K562 (cell line): ENCODE results near the gene NFATC4. TPM values are rescaled to one million over a fixed set of nuclear protein-coding genes. Genes with fewer than 3 reads are reported as not detected.
A peak's percentile ranks its signal among the peaks of the same experiment; 100 is the strongest.

Experiments used
- ATAC-seq: fragments of 200-7000 bp; cut with Tn5 transposase; 3 replicates; pipeline ENCODE4 v1.9.1; 2020; ENCODE audit warnings: moderate library complexity
- BruUV-seq: library from RNA; stranded (reverse); fragments of 400-500 nt; replicated peaks from 2 replicates; lab custom pipeline; 2021; lab: Mats Ljungman, UMichigan
- CTCF ChIA-PET: fragments of 300-600 bp; formaldehyde crosslinking; extraction: SDS; loops from one replicate; lab custom pipeline; 2021; ENCODE audit warnings: low intra/inter-chr PET ratio; lab: Yijun Ruan, JAX
- POLR2A ChIA-PET: fragments of 300-600, 350-650 bp; sonication (Branson Sonifier 250); formaldehyde crosslinking; extraction: SDS; loops from one replicate; lab custom pipeline; 2021; ENCODE audit warnings: antibody characterized with exemption, inconsistent platforms; lab: Yijun Ruan, JAX
- DNase-seq, 4 experiments: peaks; one replicate each; pipeline versions ENCODE4 v3.0.0 to v3.0.0-alpha.2; 2011 to 2018; ENCODE audit warnings: low spot score in 3 of 4, mixed read lengths in 3 of 4; ENCODE audit errors: extremely low read depth in 1 of 4
- FAIRE-seq: peaks from 2 replicates; lab custom pipeline; 2011; peaks lifted over from hg19 to GRCh38; lab: Jason Lieb, UNC
- H2AFZ ChIP-seq: 2 replicates; pipeline ENCODE4 v1.6.0; 2011; ENCODE audit warnings: low read depth, low read length, control low read depth, inconsistent platforms
- H3K27ac ChIP-seq: fragments of 200-600 bp; 3 replicates; pipeline ENCODE4 v1.8.0; 2011; ENCODE audit warnings: low read depth, mild to moderate bottlenecking, control low read depth, inconsistent platforms, low read length, moderate library complexity, mixed read lengths; ENCODE audit errors: extremely low read depth
- H3K27me3 ChIP-seq, 2 experiments: fragments of 300-600 bp in 1 of 2; 2 replicates in 1 of 2; 3 replicates in 1 of 2; pipeline versions ENCODE4 v1.6.0 to v1.8.0; 2011; ENCODE audit warnings: inconsistent platforms in 2 of 2, low read length in 2 of 2, mild to moderate bottlenecking in 1 of 2, mixed read lengths in 1 of 2, moderate library complexity in 1 of 2; ENCODE audit not compliant: control insufficient read depth in 2 of 2, insufficient read depth in 2 of 2
- H3K36me3 ChIP-seq: fragments of 300-600 bp; 3 replicates; pipeline ENCODE4 v1.8.0; 2011; ENCODE audit warnings: mild to moderate bottlenecking, low read length, inconsistent platforms; ENCODE audit not compliant: control insufficient read depth, insufficient read depth
- H3K4me1 ChIP-seq, 2 experiments: fragments of 200-600 bp in 1 of 2; replicated peaks in 1 of 2; 2 replicates in 1 of 2; 3 replicates in 1 of 2; pipeline versions ENCODE4 v1.5.1 to v1.8.0; 2011; ENCODE audit warnings: inconsistent platforms in 2 of 2, low read length in 2 of 2, mild to moderate bottlenecking in 1 of 2, mixed read lengths in 1 of 2, moderate library complexity in 1 of 2; ENCODE audit not compliant: control insufficient read depth in 2 of 2, insufficient read depth in 2 of 2
- H3K4me2 ChIP-seq: 2 replicates; pipeline ENCODE4 v1.6.1; 2011; ENCODE audit warnings: low read length, control low read depth, inconsistent platforms, mixed read lengths; ENCODE audit not compliant: insufficient read depth
- H3K4me3 ChIP-seq: fragments of 200-600 bp; sonication (generic), shearing (Covaris generic); 2 replicates; pipeline ENCODE4 v1.5.1; 2016; ENCODE audit warnings: control low read depth, inconsistent platforms
- H3K79me2 ChIP-seq: fragments of 200-600 bp; 3 replicates; pipeline ENCODE4 v1.8.0; 2011; ENCODE audit warnings: low read length, inconsistent platforms; ENCODE audit not compliant: control insufficient read depth, insufficient read depth
- H3K9ac ChIP-seq, 2 experiments: 2 replicates each; pipeline versions ENCODE4 v1.6.0 to v1.6.1; 2011; ENCODE audit warnings: low read depth in 2 of 2, low read length in 2 of 2, control low read depth in 1 of 2, inconsistent platforms in 1 of 2, mild to moderate bottlenecking in 1 of 2, mixed read lengths in 1 of 2; ENCODE audit not compliant: insufficient read depth in 1 of 2
- H3K9me1 ChIP-seq: one replicate; pipeline ENCODE4 v1.6.0; 2011; ENCODE audit warnings: inconsistent platforms, mild to moderate bottlenecking, low read length, moderate library complexity; ENCODE audit not compliant: control insufficient read depth, insufficient read depth
- H3K9me3 ChIP-seq: replicated peaks from 2 replicates; pipeline ENCODE4 v1.5.1; 2011; ENCODE audit warnings: low read depth, low read length, inconsistent platforms; ENCODE audit not compliant: control insufficient read depth, insufficient read depth
- H4K20me1 ChIP-seq: replicated peaks from 2 replicates; pipeline ENCODE4 v1.6.1; 2011; ENCODE audit warnings: low read length, inconsistent platforms, mixed read lengths; ENCODE audit not compliant: control insufficient read depth, insufficient read depth
- ATF1 ChIP-seq, 2 experiments: fragments of 450-650 bp in 1 of 2; IDR thresholded peaks; 2 replicates each; pipeline ENCODE4 v1.6.1; 2016; ENCODE audit warnings: missing compliant biosample characterization in 1 of 2, missing genetic modification characterization in 1 of 2
- IRF2 ChIP-seq: sonication (generic); formaldehyde crosslinking; IDR thresholded peaks from 2 replicates; pipeline ENCODE4 v1.8.1; 2022; ENCODE audit warnings: mild to moderate bottlenecking, missing genetic modification reagents
- L3MBTL2 ChIP-seq: fragments of 450-650 bp; IDR thresholded peaks from 2 replicates; pipeline ENCODE4 v1.6.1; 2016; ENCODE audit warnings: mild to moderate bottlenecking, moderate library complexity
- PHF8 ChIP-seq: fragments of 200-600 bp; sonication (generic); IDR thresholded peaks from 2 replicates; pipeline ENCODE4 v1.6.1; 2012; ENCODE audit warnings: mixed run types, mild to moderate bottlenecking, inconsistent platforms, low read length, moderate library complexity, borderline replicate concordance
- SUPT5H ChIP-seq: fragments of 450-650 bp; IDR thresholded peaks from 2 replicates; pipeline ENCODE4 v1.6.1; 2016
- U2AF1 ChIP-seq: fragments of 200-400 bp; formaldehyde crosslinking; optimal IDR thresholded peaks from 2 replicates; pipeline ENCODE3; 2017; ENCODE audit warnings: mild to moderate bottlenecking, low read depth, low read length, moderate library complexity
- ZBTB1 ChIP-seq: sonication (generic); formaldehyde crosslinking; IDR thresholded peaks from 2 replicates; pipeline ENCODE4 v1.8.1; 2023; ENCODE audit warnings: missing genetic modification reagents, low read depth, mild to moderate bottlenecking, borderline replicate concordance
- ZNF592 ChIP-seq: fragments of 450-650 bp; IDR thresholded peaks from 2 replicates; pipeline ENCODE4 v1.6.1; 2017; ENCODE audit warnings: antibody characterized with exemption, mild to moderate bottlenecking
- ZNF655 ChIP-seq: fragments of 250-450 bp; sonication (Bioruptor Pico); IDR thresholded peaks from 2 replicates; pipeline ENCODE4 v1.5.0; 2021
- WGBS: fragments of 100-300 bp; shearing (Covaris generic); methylation state at CpG from one replicate; pipeline ENCODE4 v1.1.6; 2016; ENCODE audit warnings: low coverage, mixed read lengths; ENCODE audit not compliant: insufficient coverage; ENCODE audit errors: missing lambda C conversion rate; 5-methylcytosine and 5-hydroxymethylcytosine counted together
- in situ Hi-C: fragments of 300-500 bp; cut with MboI; formaldehyde crosslinking; loops from 4 replicates; pipeline ENCODE4 v1.15.0; 2018; ENCODE audit warnings: inconsistent platforms, mixed read lengths
- intact Hi-C: fragments of 100-400 bp; cut with micrococcal nuclease; formaldehyde crosslinking; loops from 2 replicates; pipeline ENCODE4 v1.14.2; 2022
- polyA plus RNA-seq, 8 experiments: library from polyadenylated mRNA; depleted of rRNA in 4 of 8; stranded (reverse) in 5 of 8; unstranded in 3 of 8; fragments of >200 nt; fragmentation: Nextera tagmentation in 2 of 8; fragmentation: Illumina TruSeq in 1 of 8; extraction: Ambion mirVana in 2 of 8; extraction: Trizol in 1 of 8; gene quantifications; 2 replicates each; pipeline versions ENCODE4 v1.2.1 to v1.2.3, GENCODE V29; 2011 to 2014; ENCODE audit warnings: inconsistent platforms in 1 of 8, missing spikeins in 1 of 8
- total RNA-seq, 7 experiments: library from RNA; depleted of rRNA in 6 of 7; stranded (reverse); fragments of >200 nt in 6 of 7; fragmentation: Illumina TruSeq in 2 of 7; extraction: Trizol in 2 of 7; gene quantifications; 2 replicates each; pipeline versions ENCODE4 v1.2.1 to v1.2.3, GENCODE V29; 2011 to 2021; ENCODE audit warnings: low replicate concordance in 1 of 7

Gene NFATC4
- total and polyA plus RNA-seq, 9 of the 15 experiments (the other 6 are each of a cell fraction or from before 2014, with no cell fraction given): 0.25 to 3.8 (median 0.78) TPM; not detected in 1

- Histone ChIP-seq H3K4me2 (peak overlapping the region; percentile 21), H3K9ac (peak overlapping the region; percentile 41 to 71; a peak in 2 of 4 replicates), H3K9me3 (no peaks in the 10 kb centered on the region), H3K4me1 (peaks cover 12 to 49% of the 10 kb centered on the region in 2 experiments; a peak in 4 of 5 replicates), H3K79me2 (no peaks in the 10 kb centered on the region), H3K36me3 (no peaks in the 10 kb centered on the region), H3K9me1 (no peaks in the 10 kb centered on the region), H3K27ac (no peak overlapping the region), H3K27me3 (no peaks in the 10 kb centered on the region), H3K4me3 (peak overlapping the region; percentile 32), H2AFZ (peak overlapping the region; percentile 79), H4K20me1 (no peaks in the 10 kb centered on the region)
- no TSS peak for BruUV-seq
- DNase-seq: no peak
- no peak for ATAC-seq
- TF ChIP-seq PHF8 (0 out of 2 replicates have a peak, but pooled peaks have one; percentile 12), SUPT5H (no peak)
- ChIA-PET POLR2A (no interaction called here), CTCF (no interaction called here)
- FAIRE-seq: no peak
- WGBS: 0% methylated on average over 1 of the region's 15 CpGs
- in situ Hi-C loops: no loop called here
- intact Hi-C loops: loop anchor here (5.0 kb wide), 1 partner anchor 36 kb away; no protein-coding TSS in a partner anchor
Measured at GRCh38 chr14:24368212-24368561, 203 bp downstream of the NFATC4 start.

- H2AFZ ChIP-seq: peak overlapping the region; percentile 79
- ATAC-seq (peak; percentile 2), DNase-seq (peak; percentile 28 to 74 (median 57)), FAIRE-seq (no peak)
- no peaks in the 10 kb centered on the region for H3K36me3 ChIP-seq
- WGBS: 21% methylated on average over 4 of the region's 52 CpGs
- no TSS peak for BruUV-seq
- no peaks in the 10 kb centered on the region for H3K27me3 ChIP-seq
- H3K9me3 ChIP-seq: no peaks in the 10 kb centered on the region
- no peaks in the 10 kb centered on the region for H3K9me1 ChIP-seq
- POLR2A ChIA-PET: no interaction called here
- CTCF ChIA-PET: no interaction called here
- H3K79me2 ChIP-seq: no peaks in the 10 kb centered on the region
- peak overlapping the region; percentile 21 for H3K4me2 ChIP-seq
- in situ Hi-C loops: no loop called here
- peaks cover 12 to 49% of the 10 kb centered on the region in 2 experiments; a peak in 4 of 5 replicates for H3K4me1 ChIP-seq
- H4K20me1 ChIP-seq: no peaks in the 10 kb centered on the region
- H3K4me3 ChIP-seq: peak overlapping the region; percentile 32
- H3K9ac ChIP-seq: peak overlapping the region; percentile 41 to 71; a peak in 2 of 4 replicates
- intact Hi-C loops: loop anchor here (5.0 kb wide), 1 partner anchor 36 kb away; no protein-coding TSS in a partner anchor
- no peak overlapping the region for H3K27ac ChIP-seq
- no peak for TF ChIP-seq ZNF655 (CRISPR knock-in tag)
- 0 out of 2 replicates have a peak, but pooled peaks have one; percentile 25 for TF ChIP-seq L3MBTL2
- TF ChIP-seq ZNF592: 0 out of 2 replicates have a peak, but pooled peaks have one; percentile 26
- no peak for TF ChIP-seq IRF2 (CRISPR knock-in tag)
- no peak for TF ChIP-seq U2AF1
- no peak for TF ChIP-seq ZBTB1 (CRISPR knock-in tag)
- no peak for TF ChIP-seq ATF1 (CRISPR knock-in tag; IDR thresholded peaks at IDR 0.05)
- no peak for TF ChIP-seq ATF1 (tag; IDR thresholded peaks at IDR 0.05)
Measured at GRCh38 chr14:24368562-24369252, 723 bp downstream of the NFATC4 start.
